ENCODE data around the gene SAA4. TPM values are rescaled to one million over a fixed set of nuclear protein-coding genes. Genes with fewer than 3 reads are reported as not detected.
A peak's percentile ranks its signal among the peaks of the same experiment; 100 is the strongest.

Gene SAA4
- polyA plus RNA-seq, 3 donors = not detected

- TF ChIP-seq, protein P1, sequence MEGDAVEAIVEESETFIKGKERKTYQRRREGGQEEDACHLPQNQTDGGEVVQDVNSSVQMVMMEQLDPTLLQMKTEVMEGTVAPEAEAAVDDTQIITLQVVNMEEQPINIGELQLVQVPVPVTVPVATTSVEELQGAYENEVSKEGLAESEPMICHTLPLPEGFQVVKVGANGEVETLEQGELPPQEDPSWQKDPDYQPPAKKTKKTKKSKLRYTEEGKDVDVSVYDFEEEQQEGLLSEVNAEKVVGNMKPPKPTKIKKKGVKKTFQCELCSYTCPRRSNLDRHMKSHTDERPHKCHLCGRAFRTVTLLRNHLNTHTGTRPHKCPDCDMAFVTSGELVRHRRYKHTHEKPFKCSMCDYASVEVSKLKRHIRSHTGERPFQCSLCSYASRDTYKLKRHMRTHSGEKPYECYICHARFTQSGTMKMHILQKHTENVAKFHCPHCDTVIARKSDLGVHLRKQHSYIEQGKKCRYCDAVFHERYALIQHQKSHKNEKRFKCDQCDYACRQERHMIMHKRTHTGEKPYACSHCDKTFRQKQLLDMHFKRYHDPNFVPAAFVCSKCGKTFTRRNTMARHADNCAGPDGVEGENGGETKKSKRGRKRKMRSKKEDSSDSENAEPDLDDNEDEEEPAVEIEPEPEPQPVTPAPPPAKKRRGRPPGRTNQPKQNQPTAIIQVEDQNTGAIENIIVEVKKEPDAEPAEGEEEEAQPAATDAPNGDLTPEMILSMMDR (IDR thresholded peaks at IDR 0.05) = no peak
- no peak overlapping the region for H3K27ac Mint-ChIP-seq
- H3K4me1 Mint-ChIP-seq = peaks cover 5% of the 10 kb centered on the region
- no peak overlapping the region for H3K4me2 ChIP-seq (replicated peaks; ENCODE audit: extremely low read depth, low read length, poor library complexity, severe bottlenecking)
- H3K9me3 ChIP-seq (replicated peaks in 1 of 2; ENCODE audit: control insufficient read depth in 1 of 2, insufficient read depth in 1 of 2, low read length in 2 of 2) = no peaks in the 10 kb centered on the region
- no peak for DNase-seq
- H3K36me3 Mint-ChIP-seq = no peaks in the 10 kb centered on the region
- no peak overlapping the region for H3K4me3 Mint-ChIP-seq
- H4K20me1 ChIP-seq (ENCODE audit: insufficient read depth, low read length) = no peaks in the 10 kb centered on the region
- H3K9ac ChIP-seq (ENCODE audit: insufficient read depth, low read length, poor library complexity, severe bottlenecking) = no peak overlapping the region
- peaks cover 0 to 1% of the 10 kb centered on the region in 2 donors for H3K4me1 ChIP-seq (ENCODE audit: control insufficient read depth in 1 of 2, insufficient read depth in 2 of 2, low read length in 2 of 2)
- intact Hi-C loops (cut with micrococcal nuclease) = no loop called here
- no peaks in the 10 kb centered on the region for H3K36me3 ChIP-seq (replicated peaks in 1 of 2; ENCODE audit: control insufficient read depth in 1 of 2, insufficient read depth in 2 of 2, low read length in 2 of 2)
- H3K27me3 Mint-ChIP-seq (ENCODE audit: low read depth in 3 of 3) = peaks cover 5 to 21% (median 5%) of the 10 kb centered on the region in 3 donors
- H2AFZ ChIP-seq (ENCODE audit: insufficient read depth, low read depth, low read length, poor library complexity, severe bottlenecking) = no peak overlapping the region
- no peak overlapping the region for H3K4me3 ChIP-seq (replicated peaks in 1 of 3; ENCODE audit: low read depth in 2 of 3, low read length in 3 of 3)
- H3K27ac ChIP-seq (ENCODE audit: low read depth in 1 of 2, low read length in 2 of 2) = no peak overlapping the region
- H3K27me3 ChIP-seq (ENCODE audit: control insufficient read depth in 2 of 2, insufficient read depth in 2 of 2, low read length in 2 of 2) = peaks cover 3 to 5% of the 10 kb centered on the region in 2 donors
- 100% methylated on average over 2 of the region's 2 CpGs for WGBS (ENCODE audit: insufficient coverage)
- peaks cover 0 to 2% (median 0%) of the 10 kb centered on the region in 7 donors for H3K9me3 Mint-ChIP-seq
- no peaks in the 10 kb centered on the region for H3K79me2 ChIP-seq (ENCODE audit: insufficient read depth, low read length)
Observed at GRCh38 chr11:18196532-18196931, 40.1 kb downstream of the SAA4 start.

DNA sequence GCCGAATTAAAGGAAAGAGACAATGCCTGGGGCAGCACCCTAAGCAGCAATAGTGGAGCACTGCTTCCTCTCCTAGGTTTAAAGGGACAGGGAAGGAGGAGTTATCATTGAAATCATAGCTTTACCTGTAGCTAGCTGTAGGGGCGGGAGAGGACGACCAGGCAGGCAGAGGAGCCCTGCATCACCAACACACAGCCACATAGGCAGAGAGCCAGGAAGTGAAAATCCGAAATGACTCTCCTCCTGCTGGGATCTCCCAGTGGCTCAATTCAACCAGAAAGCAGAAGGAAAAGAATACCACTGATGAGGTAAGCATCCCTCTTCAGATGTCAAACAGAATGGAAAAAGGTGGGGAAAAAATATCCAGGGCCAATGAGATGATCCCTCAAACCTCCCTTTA lies 43.6 kb downstream of the SAA4 start:
- H3K4me1 Mint-ChIP-seq = peaks cover 11% of the 10 kb centered on the region
- H3K36me3 Mint-ChIP-seq = no peaks in the 10 kb centered on the region
- Histone ChIP-seq H4K20me1 (ENCODE audit: insufficient read depth, low read length) (no peaks in the 10 kb centered on the region), H3K36me3 (replicated peaks in 1 of 2; ENCODE audit: control insufficient read depth in 1 of 2, insufficient read depth in 2 of 2, low read length in 2 of 2) (no peaks in the 10 kb centered on the region), H3K9ac (ENCODE audit: insufficient read depth, low read length, poor library complexity, severe bottlenecking) (no peak overlapping the region), H3K4me3 (replicated peaks in 1 of 3; ENCODE audit: low read depth in 2 of 3, low read length in 3 of 3) (no peak overlapping the region), H2AFZ (ENCODE audit: insufficient read depth, low read depth, low read length, poor library complexity, severe bottlenecking) (no peak overlapping the region), H3K79me2 (ENCODE audit: insufficient read depth, low read length) (no peaks in the 10 kb centered on the region), H3K27ac (ENCODE audit: low read depth in 1 of 2, low read length in 2 of 2) (no peak overlapping the region), H3K4me2 (replicated peaks; ENCODE audit: extremely low read depth, low read length, poor library complexity, severe bottlenecking) (no peak overlapping the region), H3K9me3 (replicated peaks in 1 of 2; ENCODE audit: control insufficient read depth in 1 of 2, insufficient read depth in 1 of 2, low read length in 2 of 2) (no peaks in the 10 kb centered on the region), H3K27me3 (ENCODE audit: control insufficient read depth in 2 of 2, insufficient read depth in 2 of 2, low read length in 2 of 2) (peaks cover under 1 to 3% of the 10 kb centered on the region in 2 donors), H3K4me1 (ENCODE audit: control insufficient read depth in 1 of 2, insufficient read depth in 2 of 2, low read length in 2 of 2) (peaks cover 4 to 7% of the 10 kb centered on the region in 2 donors)
- TF ChIP-seq, protein P1 (IDR thresholded peaks at IDR 0.05) = no peak
- H3K27me3 Mint-ChIP-seq (ENCODE audit: low read depth in 3 of 3) = peaks cover 7 to 13% (median 7%) of the 10 kb centered on the region in 3 donors
- peak in 1 of 3 donors; percentile 10 for DNase-seq
- H3K4me3 Mint-ChIP-seq = no peak overlapping the region
- peak overlapping the region in 1 of 7 donors; percentile 23 for H3K27ac Mint-ChIP-seq
- H3K9me3 Mint-ChIP-seq = peaks cover 0 to 4% (median under 1%) of the 10 kb centered on the region in 7 donors
- intact Hi-C loops (cut with micrococcal nuclease) = no loop called here
- no CpG with 5 or more reads among the region's 4 CpGs for WGBS (ENCODE audit: insufficient coverage)
